Neuronal stem cell (in vitro differentiated cells): ENCODE results near the gene HES2.
"Not testable (repeated sequence)": the region's sequence is repeated elsewhere in the genome, so short reads cannot be mapped to it uniquely, and the experiment has no call there.

Source experiments
- DNase-seq: peaks from one replicate; pipeline ENCODE4 v3.0.0-alpha.2; 2013; ENCODE audit warnings: low spot score
- H2AFZ ChIP-seq: one replicate; pipeline ENCODE4 v1.6.1; 2013; ENCODE audit warnings: mild to moderate bottlenecking, low read length, inconsistent platforms
- H2AK5ac ChIP-seq: 2 replicates; pipeline ENCODE4 v1.6.1; 2013; ENCODE audit warnings: low read depth, mild to moderate bottlenecking, inconsistent platforms, low read length, moderate library complexity, mixed read lengths
- H2BK120ac ChIP-seq: 2 replicates; pipeline ENCODE4 v1.6.1; 2013; ENCODE audit warnings: low read depth, mild to moderate bottlenecking, inconsistent platforms, low read length, moderate library complexity, mixed read lengths
- H2BK12ac ChIP-seq: one replicate; pipeline ENCODE4 v1.6.1; 2013; ENCODE audit warnings: low read length, inconsistent platforms
- H2BK15ac ChIP-seq: 2 replicates; pipeline ENCODE4 v1.6.1; 2013; ENCODE audit warnings: mild to moderate bottlenecking, low read length, inconsistent platforms, mixed read lengths
- H2BK5ac ChIP-seq: one replicate; pipeline ENCODE4 v1.6.1; 2013; ENCODE audit warnings: inconsistent platforms, mild to moderate bottlenecking, low read length, moderate library complexity
- H3K14ac ChIP-seq: one replicate; pipeline ENCODE4 v1.6.1; 2013; ENCODE audit warnings: low read length, inconsistent platforms
- H3K18ac ChIP-seq: 2 replicates; pipeline ENCODE4 v1.6.1; 2013; ENCODE audit warnings: low read length, inconsistent platforms
- H3K23ac ChIP-seq: 2 replicates; pipeline ENCODE4 v1.6.1; 2013; ENCODE audit warnings: low read depth, mild to moderate bottlenecking, mixed read lengths, low read length, inconsistent platforms; ENCODE audit not compliant: poor library complexity
- H3K27ac ChIP-seq: replicated peaks from 3 replicates; pipeline ENCODE4 v1.5.1; 2013; ENCODE audit warnings: low read length, inconsistent platforms
- H3K27me3 ChIP-seq, 3 experiments: 2 replicates each; pipeline ENCODE4 v1.6.1; 2013; ENCODE audit warnings: low read length in 3 of 3, mild to moderate bottlenecking in 2 of 3, inconsistent platforms in 1 of 3, low read depth in 1 of 3, mixed read lengths in 1 of 3, moderate library complexity in 1 of 3; ENCODE audit not compliant: control insufficient read depth in 3 of 3, insufficient read depth in 3 of 3
- H3K36me3 ChIP-seq, 2 donors: replicated peaks in 1 of 2; 2 replicates each; pipeline ENCODE4 v1.6.1; 2013; ENCODE audit warnings: low read length in 2 of 2; ENCODE audit not compliant: control insufficient read depth in 2 of 2, insufficient read depth in 2 of 2
- H3K4ac ChIP-seq: 2 replicates; pipeline ENCODE4 v1.6.1; 2013; ENCODE audit warnings: inconsistent platforms, mild to moderate bottlenecking, low read length, moderate library complexity
- H3K4me1 ChIP-seq, 2 donors: 1 replicate in 1 of 2; 2 replicates in 1 of 2; pipeline ENCODE4 v1.6.1; 2013; ENCODE audit warnings: low read length in 2 of 2, low read depth in 1 of 2; ENCODE audit not compliant: control insufficient read depth in 2 of 2, insufficient read depth in 1 of 2
- H3K4me2 ChIP-seq: one replicate; pipeline ENCODE4 v1.6.1; 2013; ENCODE audit warnings: mild to moderate bottlenecking, low read length, inconsistent platforms; ENCODE audit not compliant: insufficient read depth, poor library complexity, severe bottlenecking
- H3K4me3 ChIP-seq, 2 donors: 2 replicates each; pipeline ENCODE4 v1.5.1; 2013; ENCODE audit warnings: low read length in 2 of 2, mild to moderate bottlenecking in 2 of 2, inconsistent platforms in 1 of 2, moderate library complexity in 1 of 2
- H3K79me1 ChIP-seq: one replicate; pipeline ENCODE4 v1.6.1; 2013; ENCODE audit warnings: low read depth, mild to moderate bottlenecking, inconsistent platforms, low read length, moderate library complexity
- H3K9ac ChIP-seq: one replicate; pipeline ENCODE4 v1.6.1; 2013; ENCODE audit warnings: mild to moderate bottlenecking, low read depth, low read length, inconsistent platforms; ENCODE audit not compliant: poor library complexity
- H3K9me3 ChIP-seq, 2 donors: replicated peaks in 1 of 2; 2 replicates each; pipeline versions ENCODE3 to v1.6.1; 2013; ENCODE audit warnings: low read length in 2 of 2, mild to moderate bottlenecking in 2 of 2, inconsistent platforms in 1 of 2, low read depth in 1 of 2, mixed read lengths in 1 of 2, moderate library complexity in 1 of 2; ENCODE audit not compliant: control insufficient read depth in 2 of 2, insufficient read depth in 1 of 2
- H4K8ac ChIP-seq: one replicate; pipeline ENCODE4 v1.6.1; 2013; ENCODE audit warnings: low read depth, mild to moderate bottlenecking, inconsistent platforms, low read length, moderate library complexity
- H4K91ac ChIP-seq: one replicate; pipeline ENCODE4 v1.6.1; 2013; ENCODE audit warnings: low read length, low read depth, mild to moderate bottlenecking, inconsistent platforms; ENCODE audit not compliant: poor library complexity
- WGBS, 2 donors: extraction: QIAGEN DNeasy Blood & Tissue Kit; methylation state at CpG; one replicate each; pipeline ENCODE4 v1.1.7; 2013; ENCODE audit warnings: missing lambda C conversion rate in 2 of 2, mixed read lengths in 1 of 2; ENCODE audit not compliant: insufficient read length in 2 of 2, insufficient replicate concordance in 1 of 2; ENCODE audit errors: extremely low coverage in 2 of 2; 5-methylcytosine and 5-hydroxymethylcytosine counted together

HES2 gene

GRCh38 chr1:6431645-6432579 is 12.2 kb upstream of the HES2 start:
- not testable (repeated sequence) for H3K4ac ChIP-seq, H3K14ac ChIP-seq, H3K4me3 ChIP-seq, H2BK12ac ChIP-seq, DNase-seq, H2BK5ac ChIP-seq, H3K9ac ChIP-seq, H3K36me3 ChIP-seq, H3K27ac ChIP-seq, H3K9me3 ChIP-seq, H4K91ac ChIP-seq, H2AK5ac ChIP-seq, H2AFZ ChIP-seq, H3K79me1 ChIP-seq, H3K4me2 ChIP-seq, H2BK120ac ChIP-seq
- Histone ChIP-seq H3K23ac (peak overlapping the region; percentile 55), H3K18ac (peak overlapping the region; percentile 28), H3K4me1 (peaks cover 6 to 11% of the 10 kb centered on the region in 2 donors), H4K8ac (peak overlapping the region; percentile 23), H3K27me3 (peaks cover 0 to 63% (median under 1%) of the 10 kb centered on the region in 3 experiments), H2BK15ac (peak overlapping the region; percentile 58)
- no CpG with 5 or more reads among the region's 13 CpGs for WGBS, 2 donors

GRCh38 chr1:6429660-6430411 is 10.1 kb upstream of the HES2 start:
- H2BK120ac ChIP-seq, H2BK12ac ChIP-seq, H2BK5ac ChIP-seq, H3K79me1 ChIP-seq, H3K36me3 ChIP-seq, H3K27ac ChIP-seq, H4K91ac ChIP-seq, H2AFZ ChIP-seq, H3K4me2 ChIP-seq, H4K8ac ChIP-seq, H3K23ac ChIP-seq, H2AK5ac ChIP-seq, H3K9me3 ChIP-seq, H3K14ac ChIP-seq, DNase-seq, H3K4me3 ChIP-seq, H3K4ac ChIP-seq: not testable (repeated sequence)
- peaks cover 5 to 12% of the 10 kb centered on the region in 2 donors for H3K4me1 ChIP-seq
- peak overlapping the region; percentile 6 for H2BK15ac ChIP-seq
- H3K27me3 ChIP-seq: peaks cover 8 to 73% (median 21%) of the 10 kb centered on the region in 3 experiments
- H3K9ac ChIP-seq: peak overlapping the region; percentile 0
- no CpG with 5 or more reads among the region's 19 CpGs for WGBS, 2 donors
- H3K18ac ChIP-seq: peak overlapping the region; percentile 83

- H3K23ac ChIP-seq, H2AK5ac ChIP-seq, H3K4ac ChIP-seq, H3K36me3 ChIP-seq, H2AFZ ChIP-seq, H3K9ac ChIP-seq, H3K4me2 ChIP-seq, H3K18ac ChIP-seq, H2BK5ac ChIP-seq, H3K79me1 ChIP-seq, H2BK12ac ChIP-seq, H2BK15ac ChIP-seq, H2BK120ac ChIP-seq, H3K27ac ChIP-seq, H3K9me3 ChIP-seq, H4K8ac ChIP-seq, H3K4me3 ChIP-seq, H4K91ac ChIP-seq, H3K14ac ChIP-seq, DNase-seq: not testable (repeated sequence)
- peaks cover 19 to 72% (median 34%) of the 10 kb centered on the region in 3 experiments for H3K27me3 ChIP-seq
- peaks cover 5 to 12% of the 10 kb centered on the region in 2 donors for H3K4me1 ChIP-seq
- no CpG with 5 or more reads among the region's 6 CpGs for WGBS, 2 donors
These were observed 8.7 kb upstream of the HES2 start for GRCh38 chr1:6428453-6428852.
